Temporal lobe (tissue), 1 donor: ENCODE results near the gene ZNF736. TPM values are rescaled to one million over a fixed set of nuclear protein-coding genes. Genes with fewer than 3 reads are reported as not detected.

Experiments
- total RNA-seq: library from RNA; depleted of rRNA; stranded (reverse); fragments of >200 nt; gene quantifications from one replicate; pipeline ENCODE4 v1.2.3, GENCODE V29; 2014

ZNF736 gene
- total RNA-seq, 1 donor from 2014 or later = 35.7 TPM

Other genes with a start within 250 kb of the ZNF736 start
- gene ZNF735, start 106.8 kb upstream of the ZNF736 start, total RNA-seq = not detected
- gene ZNF679, start 85.5 kb upstream of the ZNF736 start, total RNA-seq = not detected
- gene ZNF680, start 249.1 kb downstream of the ZNF736 start, total RNA-seq = 45.5 TPM